Measurements from ENCODE around the gene ATXN1.

GRCh38 chr6:16789329-16790038, 28.2 kb upstream of the ATXN1 start:
- TF ChIP-seq POLR2A (IDR thresholded peaks at IDR 0.05), result no peak
- TF ChIP-seq, protein P1, sequence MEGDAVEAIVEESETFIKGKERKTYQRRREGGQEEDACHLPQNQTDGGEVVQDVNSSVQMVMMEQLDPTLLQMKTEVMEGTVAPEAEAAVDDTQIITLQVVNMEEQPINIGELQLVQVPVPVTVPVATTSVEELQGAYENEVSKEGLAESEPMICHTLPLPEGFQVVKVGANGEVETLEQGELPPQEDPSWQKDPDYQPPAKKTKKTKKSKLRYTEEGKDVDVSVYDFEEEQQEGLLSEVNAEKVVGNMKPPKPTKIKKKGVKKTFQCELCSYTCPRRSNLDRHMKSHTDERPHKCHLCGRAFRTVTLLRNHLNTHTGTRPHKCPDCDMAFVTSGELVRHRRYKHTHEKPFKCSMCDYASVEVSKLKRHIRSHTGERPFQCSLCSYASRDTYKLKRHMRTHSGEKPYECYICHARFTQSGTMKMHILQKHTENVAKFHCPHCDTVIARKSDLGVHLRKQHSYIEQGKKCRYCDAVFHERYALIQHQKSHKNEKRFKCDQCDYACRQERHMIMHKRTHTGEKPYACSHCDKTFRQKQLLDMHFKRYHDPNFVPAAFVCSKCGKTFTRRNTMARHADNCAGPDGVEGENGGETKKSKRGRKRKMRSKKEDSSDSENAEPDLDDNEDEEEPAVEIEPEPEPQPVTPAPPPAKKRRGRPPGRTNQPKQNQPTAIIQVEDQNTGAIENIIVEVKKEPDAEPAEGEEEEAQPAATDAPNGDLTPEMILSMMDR (IDR thresholded peaks at IDR 0.05), result no peak

All from lower leg skin (tissue), 3 donors.